Stimulated activated CD4-positive, alpha-beta T cell treated with anti-CD3 and anti-CD28 coated beads, Interleukin-1b, Interleukin-23, amount 100 ng/mL, for 48 hours (primary cell): ENCODE results near the gene PPP2R2C.

ENCODE experiments used
- DNase-seq: peaks from one replicate; pipeline ENCODE4 v3.0.0-alpha.2; 2020

The PPP2R2C gene

DNA sequence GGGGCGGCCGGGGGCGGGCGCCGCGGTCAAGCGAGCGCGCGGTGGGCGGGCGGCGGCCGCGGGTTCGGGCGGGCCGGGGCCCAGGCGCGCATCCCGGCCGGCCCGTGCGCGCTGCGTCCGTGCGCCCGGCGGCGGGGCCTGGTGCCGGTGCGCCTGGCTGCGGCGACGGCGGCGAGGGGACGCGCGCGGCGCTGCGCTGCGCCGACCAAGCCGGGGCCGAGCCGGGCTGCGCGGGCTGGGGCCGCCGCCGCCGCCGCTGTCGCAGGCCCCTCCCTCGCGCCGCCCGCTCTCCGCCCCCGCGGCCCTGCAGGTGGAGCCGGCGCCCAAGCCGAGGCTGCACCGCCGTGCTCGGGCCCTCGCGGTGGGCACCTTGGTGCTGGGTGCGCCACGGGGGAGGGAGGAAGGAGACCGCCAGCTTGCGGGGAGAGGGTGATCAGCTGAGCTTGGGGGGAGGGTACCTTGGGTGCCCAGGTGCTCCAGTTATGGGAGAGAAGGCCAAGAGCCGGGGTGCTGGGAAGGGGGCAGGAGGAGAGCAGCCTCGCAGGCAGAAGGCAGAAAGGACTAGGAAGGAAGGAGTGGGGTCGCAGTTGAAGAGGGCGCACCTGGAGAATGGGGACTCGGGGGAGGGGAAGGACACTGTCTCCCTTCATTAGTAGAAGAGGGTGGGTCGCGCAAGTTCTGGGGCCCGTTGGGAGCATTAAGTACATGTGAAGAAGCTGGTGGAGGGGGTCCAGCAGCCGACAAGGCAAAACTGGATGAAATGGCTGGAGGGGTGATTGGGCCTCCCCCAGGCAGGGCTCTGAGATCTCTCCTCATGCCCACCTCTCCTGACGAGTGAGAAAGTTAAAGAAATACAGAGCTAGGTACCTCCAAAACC, at the start of gene PPP2R2C:
Gene PPP2R2C (minus strand): TSS at position 228 of the 877 bp plus-strand sequence. CDS start 385 bp downstream, outside the sequence.
- no peak for DNase-seq

DNA sequence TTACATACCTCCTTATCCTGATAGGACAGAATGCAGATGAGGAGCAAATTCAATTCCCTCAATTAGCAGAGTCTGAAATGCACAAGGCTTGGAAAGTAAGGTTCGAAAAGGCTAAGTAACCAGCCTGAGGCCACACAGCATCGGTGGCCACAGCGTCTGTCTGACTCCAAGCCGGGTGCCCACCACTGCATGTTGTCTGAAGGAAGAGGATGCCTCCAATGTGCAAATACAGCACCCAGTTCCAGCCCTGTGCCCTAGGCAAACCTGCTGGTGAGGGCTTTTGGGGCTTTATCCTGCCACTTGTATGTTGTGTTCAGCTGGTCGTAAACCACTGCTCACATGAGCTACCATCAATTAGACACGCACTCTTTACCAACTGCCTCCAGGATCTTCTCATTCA, 48.6 kb upstream of the PPP2R2C start:
- DNase-seq: no peak

DNA sequence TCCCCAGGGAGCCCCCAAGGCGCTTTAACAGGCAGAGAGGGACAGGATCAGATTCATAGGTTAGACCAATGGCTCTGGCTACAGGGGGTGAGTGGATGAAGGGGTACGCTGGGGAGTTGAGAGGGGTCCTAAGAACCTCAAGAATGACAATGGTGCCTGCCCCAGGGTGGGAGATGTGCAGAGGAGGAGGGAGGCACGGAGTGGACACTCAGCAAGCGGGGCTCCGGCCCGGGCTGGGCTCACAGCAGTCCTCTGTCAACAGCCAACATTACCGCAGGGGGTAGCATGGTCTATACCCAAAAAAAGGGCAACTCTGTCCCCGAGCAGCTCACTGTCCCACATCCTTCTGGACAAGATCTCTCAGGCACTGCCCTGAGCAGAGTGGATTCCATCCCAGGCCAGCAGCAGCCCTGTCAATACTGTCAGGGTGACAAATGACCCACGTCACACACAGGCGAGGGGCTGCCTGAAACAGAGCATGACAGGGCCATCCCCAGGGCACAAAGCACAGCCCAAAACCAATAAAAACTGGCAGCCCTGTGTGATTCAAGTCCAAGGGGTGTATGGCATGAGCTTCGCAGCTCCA, 47.7 kb upstream of the PPP2R2C start:
- DNase-seq: no peak

DNA sequence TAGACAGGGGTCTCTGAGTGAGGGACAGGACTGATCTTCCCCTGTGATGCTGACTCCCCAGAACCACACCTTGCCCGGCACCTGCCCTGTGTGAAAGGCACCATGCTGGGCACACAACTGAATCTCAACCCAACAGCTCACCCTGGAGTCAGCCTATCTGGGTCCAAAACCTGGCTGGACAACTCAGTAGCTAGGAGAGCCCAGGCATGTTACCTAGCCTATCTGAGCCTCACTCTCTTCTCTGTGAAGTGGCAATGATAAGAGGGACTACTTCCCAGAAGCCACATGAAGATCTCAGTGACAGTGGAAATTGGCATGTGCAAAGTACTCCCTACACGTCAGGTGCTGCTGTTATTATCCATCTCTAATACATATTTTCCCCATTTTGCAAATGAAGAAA, 44.8 kb upstream of the PPP2R2C start:
- DNase-seq: no peak

DNA sequence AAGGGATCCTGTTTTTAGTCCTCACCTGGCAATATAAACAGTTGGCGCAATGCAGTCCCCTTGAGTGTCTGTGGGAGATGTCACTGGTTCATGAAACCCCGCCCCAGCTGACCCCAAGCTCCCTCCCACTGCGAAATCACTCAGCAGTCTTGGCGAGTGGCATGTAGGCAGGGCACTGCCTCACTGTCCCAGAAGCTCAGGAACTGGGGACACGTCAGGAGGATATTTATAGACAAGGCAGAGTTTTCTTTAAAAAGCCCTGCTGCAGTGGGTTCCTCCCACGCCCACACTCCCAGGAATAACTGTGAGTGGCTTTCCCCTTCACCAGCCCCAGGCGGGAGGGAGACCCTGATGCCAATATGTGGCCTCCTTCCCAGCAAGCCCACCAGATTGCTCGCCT, 44.3 kb upstream of the PPP2R2C start:
- DNase-seq: no peak

DNA sequence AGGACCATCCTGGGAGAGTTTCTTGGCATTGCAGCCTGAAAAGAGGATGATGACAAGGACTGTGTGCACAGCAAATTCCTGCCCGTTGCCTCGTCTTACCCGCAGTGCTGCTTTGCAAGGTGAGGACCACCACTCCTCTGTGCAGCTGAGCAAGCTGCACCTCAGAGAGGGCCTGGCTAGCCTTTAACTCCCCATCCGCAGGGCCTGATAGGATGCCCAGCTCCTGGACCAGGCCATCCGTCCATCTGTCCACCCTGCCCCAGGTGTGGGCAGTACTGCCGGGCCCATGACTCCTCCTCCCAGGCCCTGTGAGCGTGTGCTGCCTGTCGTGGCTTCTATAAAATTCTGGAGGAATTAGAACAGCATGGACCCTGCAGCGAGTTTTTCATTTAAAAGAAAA, 43.9 kb upstream of the PPP2R2C start:
- DNase-seq: no peak

DNA sequence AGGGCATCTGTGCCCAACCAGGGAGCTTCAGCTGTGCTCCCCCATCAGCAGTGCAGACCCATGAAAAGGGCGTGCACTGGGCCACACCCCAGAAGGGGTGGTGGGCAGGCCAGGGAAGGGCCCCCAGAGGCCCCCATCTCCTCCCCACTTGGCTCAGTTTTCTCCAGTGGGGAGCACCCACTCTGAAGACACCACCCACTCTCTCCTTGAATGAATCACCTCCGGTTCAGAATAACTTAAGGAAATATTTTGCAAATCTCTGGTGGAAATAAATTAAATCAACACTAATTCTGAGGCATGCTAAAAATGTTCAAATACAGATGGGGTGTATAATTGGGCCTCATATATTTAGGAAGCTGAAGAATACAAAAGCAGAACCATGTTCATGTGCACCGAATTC, 41.3 kb upstream of the PPP2R2C start:
- no peak for DNase-seq

DNA sequence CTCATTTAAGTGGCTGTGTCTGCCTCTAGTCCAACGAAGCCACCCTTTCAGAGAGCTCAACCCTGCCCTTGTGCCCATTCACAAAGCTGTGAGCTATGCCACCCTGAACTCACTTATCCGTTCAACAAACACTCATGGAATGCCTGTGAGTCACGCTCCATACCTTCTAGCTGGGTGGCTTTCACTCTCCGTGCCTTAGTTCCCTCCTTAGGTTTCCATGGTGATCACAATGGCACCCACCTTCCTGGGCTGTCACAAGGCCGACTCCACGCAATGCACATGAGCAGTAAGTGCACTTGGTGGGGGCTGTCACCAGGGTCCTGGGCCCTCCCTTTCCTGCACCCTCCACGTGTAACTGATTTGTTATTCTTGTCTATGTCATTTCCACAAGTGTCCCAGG, 37.2 kb upstream of the PPP2R2C start:
- DNase-seq: no peak

DNA sequence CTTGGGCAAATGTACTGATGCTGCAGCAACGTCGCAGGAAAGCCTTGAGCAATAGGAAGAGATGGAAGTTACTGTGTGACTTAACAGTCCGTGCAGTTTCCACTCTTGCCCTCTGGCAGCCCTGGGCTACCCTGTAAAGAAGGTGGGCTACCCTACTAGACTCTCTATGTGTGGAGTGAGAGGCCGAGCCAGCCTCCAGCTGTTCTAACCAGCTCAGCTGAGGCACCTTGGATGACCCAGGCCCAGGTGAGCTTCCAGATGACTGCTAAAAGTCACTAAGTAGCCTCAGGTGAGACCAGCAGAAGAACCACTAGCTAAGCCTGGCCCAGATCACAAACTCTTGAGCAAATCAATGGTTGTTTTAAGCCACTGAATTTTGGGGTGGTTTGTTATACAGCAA, 34.9 kb upstream of the PPP2R2C start:
- no peak for DNase-seq

DNA sequence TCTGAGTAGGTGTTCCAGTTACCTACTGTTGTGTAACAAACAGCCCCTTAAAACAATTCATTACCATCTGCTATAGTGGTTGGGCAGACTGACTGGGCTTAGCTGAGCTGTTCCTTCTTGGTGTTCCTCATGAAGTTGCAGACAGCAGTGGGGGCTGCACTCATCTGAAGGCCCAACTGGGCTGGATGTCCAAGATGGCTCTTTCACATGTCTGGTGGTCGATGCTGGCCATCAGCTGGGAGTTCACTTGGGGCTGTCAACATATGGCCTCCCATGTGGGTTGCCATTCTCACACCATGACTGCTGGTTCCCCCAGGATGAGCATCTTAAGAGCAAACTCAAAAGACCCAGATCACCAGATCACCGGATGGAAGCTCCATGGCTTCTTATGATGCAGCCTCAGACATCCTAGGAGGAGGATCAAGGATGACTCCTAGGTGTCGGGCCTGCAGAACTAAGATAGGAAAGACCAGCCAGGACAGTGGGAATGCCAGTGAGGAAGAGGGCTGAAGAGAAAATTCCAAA, 34.3 kb upstream of the PPP2R2C start:
- no peak for DNase-seq

DNA sequence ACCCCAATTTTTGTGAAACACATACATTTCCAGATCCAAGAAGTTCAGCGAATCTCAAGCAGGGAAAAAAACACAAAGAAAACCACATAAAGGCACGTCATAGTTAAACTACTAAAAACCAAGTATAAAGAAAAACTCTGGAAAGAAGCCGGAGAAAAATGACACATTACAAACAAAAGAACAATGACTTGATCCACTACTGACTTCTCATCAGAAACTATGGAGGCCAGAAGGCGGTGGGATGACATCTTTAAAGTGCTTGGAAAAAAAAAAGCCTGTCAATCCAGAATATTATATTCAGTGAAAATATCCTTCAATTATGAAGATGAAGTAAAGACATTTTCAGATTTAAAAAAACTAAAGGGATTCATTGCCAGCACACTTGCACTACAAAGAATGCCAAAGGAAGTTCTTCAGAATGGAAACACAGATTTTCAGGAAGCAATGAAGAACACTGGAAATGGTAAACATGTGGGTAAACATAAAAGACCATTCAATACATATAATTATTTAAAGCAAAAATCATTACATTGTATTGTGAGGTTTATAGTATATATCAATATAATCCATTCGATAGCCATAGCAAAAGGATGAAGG, 32.6 kb upstream of the PPP2R2C start:
- no peak for DNase-seq

DNA sequence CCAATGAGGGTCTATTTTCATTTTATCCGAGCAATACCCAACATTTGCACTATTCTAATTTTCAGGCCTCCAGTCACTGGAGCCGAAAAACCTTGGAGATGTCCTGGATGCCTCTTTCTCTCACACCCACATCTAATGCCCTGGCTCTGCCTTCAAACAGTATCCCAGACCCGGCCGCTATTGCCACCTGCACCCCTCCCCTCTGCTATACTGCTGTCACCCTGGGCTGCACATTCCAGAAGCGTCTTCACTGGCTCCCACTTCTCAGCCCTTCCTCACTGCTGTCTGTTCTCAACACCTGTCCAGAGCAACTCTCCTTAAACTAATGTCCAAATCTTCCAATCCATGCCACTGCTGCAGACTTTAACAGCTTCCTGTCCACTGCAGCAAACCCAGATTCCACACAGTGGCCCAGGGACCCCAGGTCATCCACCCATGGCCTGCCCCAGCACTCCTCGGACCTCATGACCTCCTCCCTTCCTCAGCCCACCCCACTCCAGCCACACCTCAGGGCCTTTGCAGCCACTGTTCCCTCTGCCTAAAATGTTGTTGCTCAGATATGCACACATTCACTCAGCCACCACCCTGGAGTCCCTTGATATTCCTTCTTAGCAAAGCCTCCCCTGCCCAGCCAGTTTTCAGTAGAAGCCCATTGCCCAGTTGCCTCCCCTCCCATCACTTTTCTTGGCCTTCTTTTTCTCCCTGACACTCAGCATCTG, 30.5 kb upstream of the PPP2R2C start:
- no peak for DNase-seq

DNA sequence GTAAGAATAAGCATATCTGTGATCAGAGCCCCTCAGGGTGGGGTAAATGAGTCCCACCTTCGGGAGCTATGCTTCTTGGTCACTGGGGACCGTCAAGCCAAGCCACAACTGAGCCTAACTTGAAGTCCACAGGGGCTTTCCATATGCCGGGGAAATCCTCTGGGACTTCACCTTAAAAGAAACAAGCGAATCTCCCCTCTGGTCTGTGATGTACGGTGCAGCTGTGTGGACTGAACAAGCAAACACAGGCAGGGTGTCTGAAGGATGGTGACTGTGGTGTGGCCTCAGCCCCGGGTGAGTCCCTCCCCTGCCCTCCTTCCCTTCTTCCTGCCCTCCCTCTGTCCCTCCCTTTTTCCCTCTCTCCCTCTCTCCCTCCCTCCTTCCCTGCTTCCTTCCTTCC, 29.7 kb upstream of the PPP2R2C start:
- no peak for DNase-seq

DNA sequence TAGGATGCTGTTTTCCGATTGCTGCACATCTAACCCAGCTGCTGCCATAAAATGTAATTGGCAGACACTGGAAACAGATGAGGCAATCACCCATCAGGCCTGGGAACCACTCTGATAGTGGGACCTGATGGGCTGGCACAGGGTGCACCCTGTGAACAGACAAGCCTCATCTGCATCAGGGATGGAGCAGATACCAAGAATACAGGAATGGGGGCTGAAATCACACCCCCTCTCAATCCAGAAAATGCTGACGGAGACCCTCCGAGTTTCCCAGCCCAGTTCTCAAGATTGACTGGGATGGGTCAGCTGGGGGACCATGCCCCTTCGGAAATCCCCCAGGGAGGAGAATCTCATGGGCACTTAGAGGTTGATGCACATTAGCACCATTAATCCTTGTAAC, 28.8 kb upstream of the PPP2R2C start:
- DNase-seq: no peak

DNA sequence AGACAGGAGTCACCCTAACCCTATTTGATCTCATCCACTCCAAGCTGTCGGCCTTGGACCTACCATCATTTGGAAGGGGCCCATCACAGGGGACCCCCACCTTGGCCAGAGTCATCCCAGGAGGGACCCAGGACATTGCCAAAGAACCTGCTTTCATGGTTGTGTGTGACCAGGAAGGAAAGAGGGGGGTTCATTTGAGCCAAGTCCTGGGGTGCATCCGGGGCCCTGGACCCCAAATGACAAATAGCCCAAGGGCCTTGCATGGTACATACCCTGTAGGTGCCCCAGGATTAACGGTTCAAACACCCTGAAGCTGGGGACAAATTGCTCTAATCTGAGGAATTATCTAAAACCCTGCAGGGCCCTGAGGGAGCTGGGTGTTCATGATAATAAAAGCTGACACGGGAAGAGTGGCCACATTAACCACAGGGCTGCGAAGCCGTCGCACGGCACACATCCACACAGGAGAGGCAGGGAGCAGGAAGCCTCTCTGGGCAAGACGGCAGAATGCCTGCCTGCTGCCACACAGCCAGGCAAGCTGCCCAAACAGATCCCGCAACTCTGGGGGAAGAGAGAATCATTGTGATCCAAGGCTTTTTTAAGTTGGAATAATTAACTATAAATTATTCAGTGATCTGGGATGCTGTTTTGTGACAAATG, 28.2 kb upstream of the PPP2R2C start:
- DNase-seq: no peak

DNA sequence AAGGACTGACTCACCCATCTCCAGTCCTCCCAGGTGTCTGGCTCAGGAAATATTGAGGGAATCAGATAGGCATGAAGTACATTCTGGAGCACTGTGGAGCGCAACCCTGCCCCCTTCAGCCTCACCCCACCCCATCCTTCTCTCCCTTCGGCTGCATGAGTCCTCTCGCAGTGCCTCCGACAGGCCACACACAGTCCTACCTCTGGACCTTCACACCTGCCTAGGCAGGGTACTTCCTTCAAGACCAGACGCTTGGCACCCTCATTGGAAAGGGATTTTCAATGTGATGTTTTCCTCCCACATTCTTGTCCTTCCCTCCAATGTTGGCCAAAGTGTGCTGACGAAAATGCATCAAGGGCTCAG, 26.8 kb upstream of the PPP2R2C start:
- no peak for DNase-seq

DNA sequence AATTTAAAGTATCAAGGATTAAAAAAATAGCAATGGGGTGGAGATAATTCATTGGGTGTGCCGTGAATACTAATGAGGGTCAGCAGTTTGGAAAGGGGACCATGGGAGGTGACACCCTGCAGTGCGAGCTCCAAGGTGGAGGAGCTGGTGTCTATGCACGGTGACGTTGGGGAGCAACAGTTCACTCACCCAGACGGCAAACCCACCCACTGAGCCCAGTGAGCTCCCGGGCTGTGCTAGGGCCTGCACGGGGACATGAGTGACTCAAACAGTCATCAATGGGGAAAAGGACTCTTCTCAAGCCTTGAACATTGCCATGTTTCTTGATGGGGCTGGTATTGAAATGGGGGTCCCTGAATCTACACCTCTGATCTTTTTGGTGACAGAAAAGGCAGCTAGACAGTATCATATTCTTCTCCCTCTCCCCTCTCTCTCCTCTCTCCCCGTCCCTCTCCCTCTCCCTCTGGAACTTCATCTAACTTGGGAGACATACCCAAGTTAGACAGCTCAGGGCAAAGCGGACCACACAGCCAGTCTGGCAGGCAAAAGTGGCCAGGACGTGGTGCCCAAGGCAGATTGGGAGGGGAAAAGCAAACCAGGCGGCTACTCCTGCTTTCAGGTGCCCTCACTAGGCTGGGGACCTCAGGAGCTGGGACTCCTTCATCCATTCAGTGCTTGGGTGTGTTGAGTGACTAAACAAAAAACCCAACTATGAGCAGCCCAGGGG, 26.3 kb upstream of the PPP2R2C start:
- DNase-seq: no peak

DNA sequence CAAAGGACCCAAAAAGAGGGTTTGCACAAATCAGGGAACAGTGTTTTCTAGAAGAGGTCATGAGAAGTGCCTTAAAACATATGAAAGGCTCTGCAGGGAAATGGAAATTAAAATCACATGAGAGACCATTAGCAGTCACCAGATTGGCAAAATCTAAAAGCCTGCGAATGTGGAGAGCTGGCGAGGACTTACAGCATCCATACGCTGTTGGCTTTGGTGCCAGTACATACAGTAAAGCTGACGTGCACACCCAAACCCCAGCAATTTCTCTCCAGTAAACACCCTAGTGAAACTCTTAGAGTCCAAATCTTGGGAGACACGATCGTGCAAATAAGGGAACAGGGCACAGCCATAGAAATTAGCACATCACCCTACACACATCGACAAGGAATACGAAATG, 25.4 kb upstream of the PPP2R2C start:
- DNase-seq: no peak

DNA sequence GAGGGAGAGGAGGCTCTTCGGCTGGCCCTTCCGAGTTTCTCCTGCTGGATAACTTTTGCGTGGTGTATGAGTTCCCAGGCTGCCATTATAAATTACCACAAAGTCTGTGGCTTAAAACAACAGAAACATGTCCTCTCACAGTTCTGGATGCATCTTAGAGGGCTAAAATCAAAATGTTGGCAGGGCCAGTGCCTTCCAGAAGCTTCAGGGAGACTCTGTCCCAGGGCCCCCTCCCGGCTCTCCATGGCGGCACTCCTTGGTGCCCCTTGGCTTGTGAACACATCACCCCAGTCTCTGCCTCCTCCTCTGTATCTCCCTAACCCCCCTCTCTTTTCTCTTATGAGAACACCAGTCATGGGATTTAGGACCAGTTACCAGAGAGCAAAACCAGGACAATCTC, 23.3 kb upstream of the PPP2R2C start:
- no peak for DNase-seq

DNA sequence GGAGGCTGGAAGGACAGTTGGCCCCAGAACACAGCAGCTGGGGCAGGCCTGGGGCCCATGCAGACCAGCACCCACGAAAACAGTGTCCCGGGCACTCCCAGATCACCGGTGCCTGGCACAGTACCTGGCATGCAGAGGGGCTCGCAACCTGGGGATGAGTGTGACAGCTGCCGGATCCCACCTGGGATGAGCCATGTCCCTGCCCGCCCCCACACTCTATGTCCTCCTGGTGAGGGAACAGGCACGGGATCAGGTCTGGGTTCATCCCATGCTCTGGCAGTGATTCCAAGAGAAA, 22.8 kb upstream of the PPP2R2C start:
- DNase-seq: no peak

DNA sequence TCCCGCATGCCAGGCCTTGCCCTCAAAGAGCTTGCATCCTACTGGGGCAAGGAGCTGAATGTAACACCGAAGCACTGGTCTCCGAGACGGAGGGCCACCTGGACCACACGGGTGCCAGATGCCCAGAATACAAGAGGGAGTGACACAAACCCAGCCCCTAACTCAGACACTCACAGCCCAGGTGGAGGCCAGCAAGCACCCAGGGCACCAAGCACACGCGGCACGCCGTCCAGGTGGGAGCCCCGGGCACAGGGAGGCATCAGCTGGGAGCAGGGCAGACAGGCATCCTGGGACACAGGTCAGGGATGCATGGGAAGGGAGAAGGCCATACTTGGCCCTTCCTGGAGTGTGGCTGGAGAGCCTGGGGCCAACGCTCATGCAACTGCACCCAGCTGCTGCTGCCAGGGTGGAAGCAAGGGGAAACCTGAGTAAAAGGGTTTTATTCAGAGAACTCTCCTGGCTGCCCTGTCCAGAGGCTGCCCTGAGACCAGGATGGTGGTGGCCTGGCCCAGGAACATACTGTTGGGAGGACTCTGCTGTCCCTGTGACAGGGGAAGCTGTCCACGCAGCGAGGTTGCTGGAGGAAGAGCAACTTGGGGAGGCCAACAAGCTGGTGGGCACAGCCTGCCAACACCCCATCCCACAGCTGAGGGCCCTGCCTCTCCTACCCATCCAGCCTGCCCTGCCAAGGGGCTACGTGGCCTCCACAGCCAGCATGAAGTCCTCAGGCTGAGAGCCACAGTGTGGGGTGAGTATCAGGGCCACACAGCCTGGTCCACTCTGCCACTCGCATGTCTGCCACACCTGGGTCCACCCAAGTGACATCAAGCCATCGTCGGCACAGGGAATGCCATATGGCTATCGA, 22.2 kb upstream of the PPP2R2C start:
- DNase-seq: no peak
